CD4-positive, alpha-beta T cell treated with Interferon gamma for 1 hour (primary cell): ENCODE results near the gene SHROOM1.

Experiments
- DNase-seq: peaks from one replicate; pipeline ENCODE4 v3.0.0-alpha.2; 2020

SHROOM1 gene

DNA sequence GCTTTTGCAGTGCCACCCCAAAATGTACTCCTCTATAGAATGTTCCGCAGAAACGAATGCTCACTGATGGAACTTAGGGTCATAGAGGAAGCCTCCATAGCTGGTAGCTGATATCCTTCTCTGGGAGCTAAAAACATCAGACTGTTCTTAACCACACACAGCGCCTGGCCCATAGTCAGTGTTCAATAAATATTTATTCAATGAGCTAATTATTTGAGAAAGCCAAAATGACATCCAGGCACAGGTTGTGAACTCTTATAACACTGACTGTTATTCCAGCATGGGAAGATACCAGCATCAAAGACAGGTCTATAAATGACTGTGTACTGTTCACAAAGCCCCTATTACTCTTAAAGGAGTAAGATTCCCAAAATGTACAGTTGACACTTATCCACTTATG lies 22.9 kb upstream of the SHROOM1 start:
- DNase-seq = no peak

DNA sequence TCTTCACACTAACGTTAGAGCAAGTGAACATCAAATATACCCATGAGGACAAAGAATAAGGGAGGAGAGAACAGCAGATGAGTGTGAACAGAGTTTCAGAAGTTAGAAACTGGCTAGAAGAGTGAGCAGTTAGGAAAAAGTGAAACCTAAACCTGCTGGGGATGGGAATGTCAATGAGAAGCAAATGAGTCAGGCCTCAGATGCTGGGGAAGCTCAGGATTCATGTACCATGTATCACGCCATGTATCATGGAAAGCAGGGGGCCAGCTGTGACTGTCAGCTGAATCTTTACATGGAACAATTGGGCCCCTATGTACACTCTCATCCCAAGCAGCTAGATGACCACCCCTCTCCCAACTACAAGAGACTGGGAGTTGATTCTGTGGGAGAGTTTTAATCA lies 19.6 kb upstream of the SHROOM1 start:
- no peak for DNase-seq

DNA sequence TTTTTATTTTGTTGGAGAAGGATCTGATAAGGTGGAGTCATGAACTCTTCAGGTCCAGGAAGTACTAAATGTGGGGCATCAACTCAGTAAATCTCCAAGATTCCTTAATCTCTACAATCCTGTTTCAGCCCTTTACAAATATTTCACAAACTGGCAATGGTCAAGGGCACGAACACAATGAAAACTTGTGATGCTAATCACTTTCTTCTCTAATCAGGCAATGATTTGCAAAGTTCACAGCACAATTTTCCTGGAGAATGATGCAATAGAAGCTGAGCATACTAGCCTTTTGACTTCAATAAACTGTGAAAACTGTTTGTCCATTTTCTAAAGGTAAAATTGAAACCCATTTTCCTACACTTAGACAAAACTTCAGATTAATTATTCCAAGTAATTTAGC lies 18.9 kb upstream of the SHROOM1 start:
- no peak for DNase-seq

DNA sequence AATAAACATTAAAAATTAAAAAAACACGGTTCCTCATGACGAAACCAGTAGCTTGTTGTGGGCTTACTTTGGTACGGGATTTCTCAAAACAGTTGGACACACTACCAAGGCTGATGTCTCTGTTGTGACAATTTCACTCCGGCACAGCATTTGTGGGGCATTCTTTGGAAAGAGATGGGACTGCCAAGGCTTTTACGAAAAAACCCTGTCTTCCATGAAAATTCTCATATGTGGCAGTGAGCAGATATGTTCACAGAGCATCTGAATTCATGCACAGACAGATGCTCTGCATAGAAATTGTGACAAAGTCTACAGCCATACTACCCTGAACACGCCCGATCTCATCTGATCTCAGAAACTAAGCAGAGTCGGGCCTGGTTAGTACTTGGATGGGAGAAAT lies 17.8 kb upstream of the SHROOM1 start:
- no peak for DNase-seq

DNA sequence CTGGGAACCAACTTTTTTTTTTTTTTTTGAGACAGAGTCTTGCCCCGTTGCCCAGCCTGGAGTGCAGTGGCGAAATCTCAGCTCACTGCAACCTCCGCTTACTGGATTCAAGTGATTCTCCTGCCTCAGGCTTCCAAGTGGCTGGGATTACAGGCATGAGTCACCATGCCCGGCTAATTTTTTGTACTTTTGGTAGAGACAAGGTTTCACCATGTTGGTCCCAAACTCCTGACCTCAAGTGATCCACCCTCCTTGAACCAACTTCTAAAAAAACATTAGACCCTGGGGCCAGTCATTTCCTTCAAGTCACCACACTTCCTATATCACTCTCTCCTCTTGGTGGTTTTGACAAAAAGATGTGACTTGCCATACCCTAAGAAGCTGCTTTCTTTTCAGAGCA lies 10.9 kb upstream of the SHROOM1 start:
- DNase-seq = peak; percentile 25

DNA sequence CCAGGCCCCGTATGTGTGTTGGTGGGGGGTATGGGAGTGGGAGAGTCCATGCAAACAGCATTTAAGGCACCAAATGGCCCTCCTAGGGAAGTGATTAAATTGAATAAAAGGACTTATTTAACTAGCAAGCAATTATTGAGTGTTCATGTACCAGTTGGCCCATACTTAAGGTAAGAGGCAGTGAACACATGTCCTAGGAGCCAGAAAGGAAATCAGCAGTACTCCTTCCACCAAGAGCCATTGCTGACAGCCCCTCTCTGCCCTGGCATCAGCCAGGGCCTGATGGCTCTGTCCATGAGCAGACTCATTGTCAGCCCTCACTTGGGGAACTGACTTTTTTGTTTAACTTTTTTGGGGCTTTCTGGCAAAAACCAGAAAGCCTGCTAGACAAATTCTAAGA lies 10.4 kb upstream of the SHROOM1 start:
- DNase-seq = no peak

DNA sequence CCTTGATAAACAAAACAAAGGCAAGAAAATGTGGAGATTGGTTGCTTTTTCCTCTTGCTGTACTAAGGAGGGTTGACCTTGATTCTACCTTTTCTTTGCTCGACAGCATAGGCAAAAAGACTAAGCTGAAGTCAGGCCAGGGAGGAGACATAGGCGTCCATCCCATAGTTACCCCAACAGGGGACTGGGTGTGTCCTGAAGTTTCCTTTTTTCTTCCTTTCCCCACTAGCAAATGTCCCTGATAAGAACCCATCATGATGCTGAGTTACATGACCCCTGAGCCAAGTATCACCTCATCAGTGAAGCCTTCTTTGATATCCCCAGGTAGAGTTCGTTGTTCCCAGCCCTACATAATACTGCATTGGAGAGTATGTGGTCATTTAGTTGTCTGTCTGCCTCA lies 9.9 kb upstream of the SHROOM1 start:
- DNase-seq = no peak

DNA sequence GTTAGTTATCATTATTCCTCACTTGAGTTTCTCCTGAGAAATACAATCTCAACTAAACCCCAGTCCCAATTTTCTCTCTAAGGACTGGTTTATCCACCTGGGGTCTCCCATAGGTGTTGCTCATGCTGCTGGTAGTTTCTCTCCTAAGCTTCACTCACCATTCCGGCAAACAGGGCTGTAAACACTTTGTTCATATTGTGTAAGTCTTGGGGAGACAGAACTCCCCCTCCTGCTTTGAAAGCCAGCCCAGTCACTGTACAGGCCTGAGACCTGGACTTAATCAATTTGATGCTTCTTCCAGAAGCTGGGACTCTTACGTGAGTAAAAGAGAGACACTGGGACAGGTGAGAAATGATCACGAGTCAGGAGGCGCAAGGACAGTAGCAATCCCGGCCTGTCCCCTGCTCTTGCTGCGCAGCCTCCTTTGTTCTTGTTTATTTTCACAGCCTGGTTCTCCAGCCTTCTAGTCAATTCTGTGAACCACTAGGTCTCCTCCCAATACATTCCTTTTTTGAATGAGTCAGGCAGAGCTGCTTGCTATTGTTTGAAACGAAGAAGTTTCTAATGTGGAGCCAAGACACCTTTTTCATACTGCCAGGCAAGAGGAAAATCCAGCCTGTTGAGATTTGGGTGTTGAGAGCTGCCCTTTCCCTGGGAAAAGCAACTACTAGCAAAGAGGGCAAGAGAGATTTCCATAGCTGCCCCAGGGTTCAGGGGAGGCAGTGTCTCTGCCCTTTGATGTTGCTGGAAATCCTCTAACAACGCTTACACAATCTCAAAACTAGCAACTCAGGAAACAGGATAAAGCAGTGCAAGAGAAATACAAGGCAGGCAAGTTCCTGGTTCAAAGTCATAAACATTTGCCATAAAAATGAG lies 9.2 kb upstream of the SHROOM1 start:
- DNase-seq = no peak

DNA sequence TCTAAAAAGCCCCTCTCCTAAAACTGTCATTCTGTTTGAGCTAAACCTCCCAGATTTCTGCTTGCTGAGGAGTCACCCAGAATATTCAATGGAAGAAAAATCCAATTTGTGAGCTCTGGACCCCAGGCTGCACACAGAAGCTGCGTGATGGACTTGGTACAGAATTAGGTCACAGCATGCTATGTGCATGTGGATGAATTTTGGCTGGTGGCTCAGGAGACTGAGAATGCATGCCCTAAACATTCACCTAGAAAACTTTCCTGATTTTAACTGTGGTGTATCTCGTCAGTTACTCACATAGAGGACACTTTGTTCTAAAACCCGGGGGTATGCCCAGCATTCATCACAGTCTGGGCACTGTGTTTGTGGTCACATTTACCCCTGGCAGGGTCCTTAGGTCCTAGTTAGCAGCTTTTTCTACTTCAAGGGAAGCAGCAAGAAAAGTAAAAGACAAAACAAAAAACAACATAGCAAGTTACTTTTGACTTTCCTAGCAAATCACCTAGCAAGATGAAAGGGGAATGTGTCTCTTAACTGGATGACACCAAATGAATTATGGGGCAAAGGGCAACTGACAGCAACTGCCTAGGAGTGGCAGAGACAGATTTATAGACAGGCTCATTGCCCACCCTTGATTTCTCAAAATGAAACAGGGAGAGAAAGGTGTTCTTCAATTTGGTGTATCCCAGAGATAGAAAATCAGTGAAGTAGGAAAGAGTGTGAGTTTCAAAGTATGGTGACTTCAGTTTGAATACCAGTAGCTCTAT lies 8.3 kb upstream of the SHROOM1 start:
- DNase-seq = no peak

DNA sequence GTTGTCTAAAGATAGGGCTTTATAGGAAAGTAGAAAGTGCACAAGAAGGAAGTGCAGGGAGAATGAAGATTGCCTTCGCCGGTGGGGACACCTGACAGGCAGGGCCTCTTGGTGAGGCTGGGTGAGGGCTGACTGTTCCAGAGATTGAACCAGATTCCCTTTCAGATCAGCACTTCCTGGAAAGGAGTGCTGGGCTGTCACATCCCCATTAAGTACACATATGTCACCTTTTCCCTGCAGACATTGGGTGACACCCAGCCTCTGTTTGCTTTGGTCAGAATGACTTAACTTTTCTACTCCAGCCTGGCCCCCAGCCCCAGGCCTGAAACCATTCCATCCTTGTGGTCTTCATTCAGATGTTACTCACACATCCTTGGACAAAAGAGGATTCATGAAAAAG lies 7.4 kb upstream of the SHROOM1 start:
- no peak for DNase-seq

DNA sequence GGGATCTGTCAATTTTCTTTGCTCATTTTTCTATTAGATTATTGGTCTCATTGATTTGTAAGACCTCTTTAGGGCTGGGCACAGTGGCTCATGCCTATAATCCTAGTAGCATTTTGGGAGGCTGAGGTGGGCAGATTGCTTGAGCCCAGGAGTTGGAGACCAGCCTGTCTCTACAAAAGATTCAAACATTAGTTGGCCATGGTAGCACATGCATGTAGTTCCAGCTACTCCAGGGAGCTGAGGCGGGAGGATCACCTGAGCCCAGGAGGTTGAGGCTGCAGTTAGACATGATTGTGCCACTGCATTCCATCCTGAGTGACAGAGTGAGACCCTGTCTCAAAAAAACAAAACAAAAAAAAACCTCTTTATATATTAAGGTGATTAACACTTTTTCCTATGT lies 6.4 kb upstream of the SHROOM1 start:
- no peak for DNase-seq

DNA sequence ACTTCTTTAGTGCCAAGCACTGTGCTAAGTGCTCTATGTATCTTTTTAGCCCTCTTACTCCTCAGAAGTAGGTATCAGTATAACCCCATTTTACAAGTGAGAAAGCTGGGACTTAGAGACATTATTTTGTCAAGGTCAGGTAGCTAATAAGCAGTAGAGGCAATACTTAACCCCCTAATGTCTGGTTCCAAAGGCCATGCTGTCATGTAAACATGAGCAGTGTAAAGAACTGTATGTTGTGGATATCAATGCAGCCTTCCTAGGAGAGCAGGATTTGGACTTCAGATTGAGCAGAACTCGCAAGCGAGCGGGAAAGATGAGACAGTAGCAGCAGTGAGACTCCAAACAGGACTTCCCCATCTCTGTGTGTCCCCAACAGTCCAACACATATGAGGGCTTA lies 3.6 kb upstream of the SHROOM1 start:
- DNase-seq = no peak

DNA sequence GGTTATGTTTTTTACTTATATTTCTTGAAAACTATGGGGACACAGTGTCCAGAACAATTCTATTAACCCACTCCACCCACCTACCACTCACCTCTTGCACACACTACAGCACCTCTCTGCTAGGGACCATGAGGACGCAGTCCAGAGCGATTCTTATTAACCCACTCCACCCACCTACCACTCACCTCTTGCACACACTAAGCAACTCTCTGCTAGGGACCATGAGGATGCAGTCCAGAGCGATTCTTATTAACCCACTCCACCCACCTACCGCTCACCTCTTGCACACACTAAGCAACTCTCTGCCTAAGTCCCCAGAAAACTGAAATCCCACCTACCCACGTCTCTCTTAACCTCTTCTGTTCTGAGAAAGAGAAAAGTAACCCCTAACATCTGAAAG lies 2.2 kb upstream of the SHROOM1 start:
- no peak for DNase-seq

DNA sequence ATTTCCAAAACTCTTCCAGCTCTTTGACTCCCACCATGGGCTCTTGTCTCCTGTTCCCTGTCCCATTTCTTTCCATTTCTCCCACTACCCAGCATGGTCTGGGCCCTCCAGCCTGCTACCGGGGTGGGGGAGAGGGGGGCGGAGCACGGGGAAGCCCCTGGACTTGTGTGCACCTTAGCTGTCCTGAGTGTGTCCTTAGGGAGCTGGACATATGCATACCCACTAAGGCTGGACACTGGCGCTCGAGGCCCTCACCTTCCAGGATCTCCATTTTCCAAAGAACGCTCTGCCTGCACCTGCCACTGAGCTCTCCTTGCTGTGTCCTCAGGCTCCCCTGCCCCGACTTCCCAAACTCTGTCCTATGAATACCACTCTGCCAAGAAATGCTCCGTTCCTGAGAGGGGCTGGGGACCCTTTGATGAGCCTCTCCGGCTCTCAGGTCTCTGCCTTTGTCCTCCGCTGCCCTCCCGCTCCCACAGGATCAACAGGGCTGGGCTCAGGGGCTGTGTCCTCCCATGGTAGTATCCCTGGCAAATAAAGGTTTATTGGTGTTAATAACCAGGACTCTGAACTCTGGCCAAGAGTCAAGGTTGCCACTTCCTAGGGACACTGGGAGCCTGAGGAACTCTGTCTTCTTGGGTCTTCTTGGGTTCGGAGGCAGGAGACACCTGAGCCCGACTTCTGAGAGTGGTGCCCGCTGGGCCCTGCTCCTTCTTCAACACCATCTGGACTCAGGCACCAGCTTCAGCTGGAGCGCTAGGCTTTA lies 831 bp upstream of the SHROOM1 start:
- DNase-seq = no peak

DNA sequence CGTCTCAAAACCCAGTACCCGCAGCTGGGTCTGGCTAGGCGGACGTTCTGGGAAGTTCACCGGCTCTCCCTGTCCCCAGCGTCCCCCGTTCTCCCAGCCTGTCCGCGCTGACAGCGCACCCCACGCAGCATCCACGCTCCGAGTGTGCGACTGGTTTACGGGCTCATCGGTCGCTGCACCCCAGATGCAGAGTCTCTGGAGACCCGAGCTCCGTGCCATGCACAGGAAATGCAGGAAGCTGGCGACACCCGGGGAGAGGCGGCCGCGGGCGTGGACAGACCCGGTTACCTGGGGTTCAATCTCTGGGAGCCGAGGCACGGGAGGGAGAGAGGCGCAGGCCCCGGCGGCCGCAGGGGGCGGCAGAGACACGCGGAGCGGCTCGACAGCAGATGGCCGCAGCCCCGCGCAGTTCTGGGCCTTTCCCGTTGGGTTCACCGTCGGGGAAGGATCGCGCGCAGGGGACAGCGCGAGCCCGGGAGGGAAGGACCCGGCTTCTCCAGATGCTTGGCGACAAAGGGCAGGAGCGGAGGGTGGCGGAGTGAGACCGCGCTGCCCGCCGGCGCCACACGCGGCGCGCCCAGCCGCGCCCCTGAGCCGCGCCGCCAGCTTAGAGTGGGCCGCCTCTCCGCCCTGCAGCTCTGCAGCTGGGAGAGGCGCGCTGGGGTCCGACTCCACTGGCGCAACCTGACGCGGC lies 558 bp downstream of the SHROOM1 start:
- peak; percentile 68 for DNase-seq

DNA sequence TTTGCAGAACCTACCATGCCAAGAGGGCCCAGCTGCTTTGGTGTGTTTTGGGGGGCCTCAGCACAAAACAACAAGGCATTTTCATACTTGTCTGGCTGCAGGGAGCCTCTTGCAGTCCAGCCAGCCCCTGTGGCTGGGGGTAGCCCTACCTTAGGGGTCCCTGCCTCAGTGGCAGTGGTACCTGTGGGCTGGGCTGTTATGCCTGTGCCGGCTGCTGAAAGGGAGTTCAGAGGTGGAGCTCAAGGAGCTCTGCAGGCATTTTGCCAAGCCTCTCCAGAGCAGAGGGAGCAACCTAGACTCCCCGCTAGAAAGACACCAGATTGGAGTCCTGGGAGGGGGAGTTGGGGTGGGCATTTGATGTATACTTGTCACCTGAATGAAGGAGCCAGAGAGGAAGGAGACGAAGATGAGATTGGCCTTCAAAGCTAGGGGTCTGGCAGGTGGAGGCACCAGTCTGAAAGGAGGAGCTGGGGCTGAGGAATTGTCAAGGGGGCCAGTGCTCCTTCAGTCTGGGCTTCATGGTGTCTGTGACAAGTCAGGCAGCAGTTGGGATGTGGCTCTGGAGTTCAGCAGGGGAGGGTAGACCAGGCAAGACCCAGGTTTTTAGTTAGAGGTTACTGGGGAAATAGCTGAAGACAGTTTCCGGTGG lies 1.5 kb downstream of the SHROOM1 start:
- no peak for DNase-seq

DNA sequence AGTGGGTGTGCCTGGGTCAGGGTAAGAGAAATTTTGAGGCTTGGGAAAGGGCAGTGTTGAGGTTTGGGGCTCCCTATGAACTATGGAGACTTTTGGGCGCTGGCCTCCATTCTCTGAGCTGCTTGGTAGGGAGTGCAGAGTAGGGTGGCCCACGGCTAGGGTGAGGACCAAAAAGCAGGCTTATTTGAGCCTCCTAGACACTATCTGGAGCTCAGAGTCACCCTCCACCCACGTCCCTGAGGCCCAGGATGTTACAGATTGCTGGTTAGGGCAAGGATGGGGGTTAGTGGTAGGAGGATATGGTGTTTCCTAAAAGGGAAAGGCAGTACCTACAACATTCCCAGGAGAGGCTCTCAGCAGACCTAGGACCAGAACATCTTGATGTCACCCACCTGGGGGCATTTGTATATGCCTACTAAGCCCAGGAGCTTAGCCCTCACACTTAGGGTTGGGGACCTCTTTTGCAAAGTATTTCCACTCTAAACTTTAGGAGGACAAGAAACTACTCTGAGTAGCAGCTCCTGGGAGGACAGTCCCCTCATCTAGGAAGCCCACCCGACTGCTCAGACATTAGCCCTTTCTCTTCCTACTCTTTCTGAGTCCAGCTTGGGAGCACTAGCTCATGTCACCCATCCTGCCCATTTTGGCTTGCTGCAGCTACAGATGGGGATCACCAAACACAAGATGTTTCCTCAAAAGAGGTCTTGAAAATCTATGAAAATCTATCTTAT lies 2.3 kb downstream of the SHROOM1 start:
- no peak for DNase-seq

DNA sequence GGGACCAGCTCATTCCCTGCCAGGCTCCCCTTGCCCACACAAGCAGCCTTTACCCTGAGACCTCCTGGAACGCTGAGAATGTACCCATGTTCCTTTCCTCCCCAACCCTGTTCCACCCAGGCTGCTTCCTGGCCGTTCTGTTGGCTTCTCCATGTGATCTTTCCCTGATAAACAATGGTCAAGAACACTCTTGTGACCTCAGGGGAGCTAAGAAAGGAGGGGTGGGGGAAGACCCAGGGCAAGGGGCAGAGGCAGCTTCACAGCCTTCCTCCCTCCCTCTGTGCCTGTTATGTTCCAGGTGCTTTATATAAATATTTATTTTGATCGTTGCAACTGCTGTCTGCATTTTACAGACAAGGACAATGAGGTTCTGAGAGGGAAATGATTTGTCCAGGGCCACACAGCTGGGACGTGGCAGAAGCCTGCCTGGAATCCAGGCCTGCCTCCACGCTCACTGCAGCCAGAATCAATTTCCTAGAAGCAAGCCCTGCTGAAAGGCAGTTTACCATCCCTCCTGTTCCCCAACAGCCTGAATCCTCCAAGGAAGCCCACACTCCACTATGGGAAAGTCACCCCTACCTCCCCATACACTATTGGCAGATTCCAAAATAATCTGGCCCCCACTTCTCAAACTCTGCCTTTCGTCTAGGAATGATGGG lies 3.9 kb downstream of the SHROOM1 start:
- DNase-seq = no peak

DNA sequence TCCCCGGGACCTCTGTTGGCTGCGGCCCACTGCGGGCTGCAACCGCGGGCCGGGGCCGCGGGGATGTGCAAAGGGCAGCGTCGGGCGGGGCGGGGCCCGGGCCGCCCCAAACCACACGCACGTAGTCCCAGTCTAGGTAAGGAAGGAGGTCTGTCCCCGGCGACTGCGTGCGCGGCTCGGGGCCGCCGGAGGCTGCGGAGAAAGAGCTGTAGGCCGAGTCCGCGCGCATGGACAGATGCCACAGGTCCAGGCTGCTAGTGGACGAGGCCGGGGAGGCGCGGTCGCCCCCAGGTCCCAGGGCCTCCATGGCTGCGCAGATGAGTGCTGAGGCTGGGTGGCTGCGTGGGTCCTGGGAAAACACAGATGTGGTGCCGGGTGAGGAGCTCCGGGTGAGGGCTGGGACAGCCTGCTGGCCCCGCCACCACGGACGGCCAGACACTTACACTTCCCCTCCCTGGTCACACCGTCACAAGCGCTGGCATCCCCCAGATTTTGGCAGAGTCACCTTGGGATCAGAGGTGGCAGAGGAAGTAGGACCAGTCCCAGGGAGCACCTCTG lies 4.5 kb downstream of the SHROOM1 start:
- DNase-seq = no peak

DNA sequence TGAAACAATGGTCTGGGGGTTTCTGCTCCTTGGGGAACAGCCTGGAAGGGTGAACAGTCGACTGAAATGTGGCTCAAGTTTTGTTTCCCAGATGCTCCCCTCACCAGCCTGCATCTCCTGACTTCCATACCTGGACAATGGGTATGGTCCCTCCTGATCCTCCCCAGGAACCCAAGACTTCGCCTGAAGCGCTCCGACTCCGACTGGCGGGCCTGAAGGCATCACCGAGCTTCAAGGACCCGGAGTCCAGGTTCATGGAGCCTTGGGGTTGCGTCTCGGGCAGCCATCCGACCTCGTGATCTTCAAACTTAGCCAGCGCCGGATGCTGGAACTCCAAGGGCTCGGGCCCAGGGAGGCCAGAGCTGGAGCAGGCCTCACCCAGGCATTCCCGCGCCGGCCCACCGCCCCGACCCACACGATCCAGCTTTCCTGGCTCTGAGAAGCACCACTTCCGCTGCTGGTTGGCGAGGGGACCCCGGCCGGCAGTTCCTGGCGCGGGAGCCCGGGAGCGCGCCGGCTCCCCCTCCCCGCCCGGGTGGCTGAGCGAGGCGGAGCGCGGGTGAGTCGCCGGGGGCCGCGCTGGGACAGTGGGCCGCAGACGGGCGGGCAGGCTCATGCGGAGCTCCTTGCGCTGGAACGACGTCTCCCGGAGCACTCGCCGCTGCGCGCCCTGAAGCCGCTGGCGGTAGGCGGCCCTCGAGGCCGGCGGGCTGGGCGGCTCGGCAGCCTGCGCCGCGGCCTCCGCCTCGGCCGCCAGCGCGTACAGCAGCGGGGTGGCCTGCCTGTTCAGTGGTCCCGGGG lies 5.2 kb downstream of the SHROOM1 start:
- DNase-seq = no peak
